HCT116 (cell line): ENCODE data around the gene KLF2. TPM values are rescaled to one million over a fixed set of nuclear protein-coding genes. Genes with fewer than 3 reads are reported as not detected.

Source experiments
- ATAC-seq: fragments of 200-7000 bp; cut with Tn5 transposase; 2 replicates; pipeline ENCODE4 v1.9.1; 2020; ENCODE audit warnings: mild to moderate bottlenecking, moderate library complexity
- BruUV-seq: library from RNA; stranded (reverse); fragments of 400-500 nt; replicated peaks from 2 replicates; lab custom pipeline; 2021; lab: Mats Ljungman, UMichigan
- CTCF ChIA-PET: fragments of 300-600 bp; sonication (Branson Sonifier 250); formaldehyde crosslinking; loops from one replicate; lab custom pipeline; 2021; ENCODE audit warnings: antibody characterized with exemption; lab: Charles Lee
- POLR2A ChIA-PET: fragments of 300-600, 350-600 bp; sonication (Branson Sonifier 250); formaldehyde crosslinking; loops from one replicate; lab custom pipeline; 2021; ENCODE audit warnings: antibody characterized with exemption; lab: Charles Lee
- RAD21 ChIA-PET, 2 experiments: fragments of 300-600 bp; sonication (Branson Sonifier 250); formaldehyde crosslinking; loops; one replicate each; lab custom pipeline; 2023; ENCODE audit warnings: low total read pairs in 2 of 2; ENCODE audit not compliant: uncharacterized antibody in 2 of 2, unreplicated experiment in 2 of 2, low non-redundant PET in 1 of 2; lab: Charles Lee
- DNase-seq: peaks from one replicate; pipeline ENCODE4 v3.0.0-alpha.2; 2010; ENCODE audit warnings: low read depth, low spot score
- H2AFZ ChIP-seq: fragments of 200-600 bp; shearing (Covaris generic), sonication (generic); 2 replicates; pipeline ENCODE4 v1.6.1; 2017; ENCODE audit warnings: low read depth, mixed run types, mixed read lengths, antibody characterized with exemption, low read length; ENCODE audit not compliant: poor library complexity, severe bottlenecking
- H3K27ac ChIP-seq: 2 replicates; pipeline ENCODE4 v1.5.1; 2012; ENCODE audit warnings: low read depth, low read length
- H3K27me3 ChIP-seq: fragments of 200-600 bp; sonication (generic); 2 replicates; pipeline ENCODE4 v1.6.1; 2016; ENCODE audit warnings: mixed run types, low read length, mixed read lengths; ENCODE audit not compliant: insufficient read depth
- H3K36me3 ChIP-seq, 2 experiments: fragments of 200-500 bp in 1 of 2; fragments of 200-600 bp in 1 of 2; sonication (Bioruptor generic) in 1 of 2; sonication (generic) in 1 of 2; 2 replicates each; pipeline versions ENCODE4 v1.5.1 to v1.6.1; 2014 to 2016; ENCODE audit warnings: low read length in 2 of 2, inconsistent platforms in 1 of 2, mixed read lengths in 1 of 2, mixed run types in 1 of 2; ENCODE audit not compliant: insufficient read depth in 2 of 2, control insufficient read depth in 1 of 2
- H3K4me1 ChIP-seq, 2 experiments: fragments of 200-600 bp in 1 of 2; sonication (generic) in 1 of 2; 2 replicates each; pipeline versions ENCODE4 v1.5.1 to v1.6.1; 2012 to 2017; ENCODE audit warnings: low read length in 2 of 2, inconsistent platforms in 1 of 2, mild to moderate bottlenecking in 1 of 2, mixed read lengths in 1 of 2, mixed run types in 1 of 2, moderate library complexity in 1 of 2; ENCODE audit not compliant: insufficient read depth in 2 of 2, control insufficient read depth in 1 of 2
- H3K4me2 ChIP-seq: fragments of 200-600 bp; sonication (generic); 2 replicates; pipeline ENCODE4 v1.6.1; 2017; ENCODE audit warnings: mixed run types, low read length, mixed read lengths
- H3K4me3 ChIP-seq, 2 experiments: fragments of 200-600 bp in 1 of 2; sonication (generic) in 1 of 2; replicated peaks in 1 of 2; 2 replicates each; pipeline ENCODE4 v1.5.1; 2011 to 2016; ENCODE audit warnings: low read length in 2 of 2, control low read depth in 1 of 2, low read depth in 1 of 2, mild to moderate bottlenecking in 1 of 2, mixed read lengths in 1 of 2, mixed run types in 1 of 2
- H3K79me2 ChIP-seq: fragments of 200-600 bp; sonication (generic); 2 replicates; pipeline ENCODE4 v1.6.1; 2017; ENCODE audit warnings: mild to moderate bottlenecking, mixed run types, low read length, moderate library complexity, mixed read lengths; ENCODE audit not compliant: insufficient read depth
- H3K9ac ChIP-seq: fragments of 200-600 bp; sonication (generic); 2 replicates; pipeline ENCODE4 v1.6.1; 2016; ENCODE audit warnings: low read length, mixed read lengths
- H3K9me2 ChIP-seq: fragments of 200-600 bp; sonication (generic), shearing (Covaris generic); 2 replicates; pipeline ENCODE4 v1.6.1; 2017; ENCODE audit warnings: mixed run types, mild to moderate bottlenecking, moderate library complexity; ENCODE audit not compliant: insufficient read depth
- H3K9me3 ChIP-seq, 2 experiments: fragments of 200-500 bp in 1 of 2; fragments of 200-600 bp in 1 of 2; sonication (Bioruptor generic) in 1 of 2; sonication (generic) in 1 of 2; 2 replicates each; pipeline ENCODE4 v1.6.1; 2014 to 2017; ENCODE audit warnings: low read length in 2 of 2, mixed read lengths in 2 of 2, inconsistent platforms in 1 of 2, low read depth in 1 of 2, mild to moderate bottlenecking in 1 of 2, mixed run types in 1 of 2, moderate library complexity in 1 of 2; ENCODE audit not compliant: control insufficient read depth in 1 of 2, insufficient read depth in 1 of 2
- H4K20me1 ChIP-seq: fragments of 200-600 bp; sonication (generic), shearing (Covaris generic); 2 replicates; pipeline ENCODE4 v1.6.1; 2017; ENCODE audit warnings: mixed run types, mild to moderate bottlenecking, moderate library complexity; ENCODE audit not compliant: insufficient read depth
- EZH2 ChIP-seq: fragments of 200-600 bp; sonication (generic); IDR thresholded peaks from 2 replicates; pipeline ENCODE4 v1.6.1; 2017; ENCODE audit warnings: antibody characterized with exemption, mixed run types
- FOSL1 ChIP-seq: IDR thresholded peaks from 2 replicates; pipeline ENCODE4 v1.6.1; 2012; ENCODE audit warnings: low read depth
- JUND ChIP-seq: IDR thresholded peaks from 2 replicates; pipeline ENCODE4 v1.6.1; 2012
- SP1 ChIP-seq: IDR thresholded peaks from 2 replicates; pipeline ENCODE4 v1.6.1; 2012; ENCODE audit warnings: low read depth
- intact Hi-C: fragments of 100-400 bp; cut with micrococcal nuclease; formaldehyde crosslinking; loops from 2 replicates; pipeline ENCODE4 v1.10.0; 2022
- total RNA-seq: library from RNA; stranded (reverse); gene quantifications from one replicate; pipeline ENCODE4 v1.2.1, GENCODE V29; 2021; ENCODE audit not compliant: unreplicated experiment
- TF ChIP-seq, protein P1 (sequence below): IDR thresholded peaks from 2 replicates; pipeline ENCODE4 v1.6.1; 2012
- TF ChIP-seq, protein P2 (sequence below), 3 experiments: fragments of 200-600 bp in 1 of 3; sonication (generic) in 1 of 3; IDR thresholded peaks in 2 of 3; conservative IDR thresholded peaks in 1 of 3; 2 replicates each; pipeline ENCODE4 v1.5.1; 2012 to 2017; ENCODE audit warnings: low read depth in 2 of 3, low read length in 2 of 3, antibody characterized with exemption in 1 of 3, borderline replicate concordance in 1 of 3, control low read depth in 1 of 3, mild to moderate bottlenecking in 1 of 3, mixed read lengths in 1 of 3, mixed run types in 1 of 3, moderate library complexity in 1 of 3; ENCODE audit not compliant: insufficient read depth in 1 of 3

KLF2 gene
- total RNA-seq, 1 experiment from 2014 or later, result 39.4 TPM

GRCh38 chr19:16338470-16339360 lies 14.1 kb downstream of the KLF2 start:
- peak; percentile 82 for ATAC-seq
- Histone ChIP-seq H3K27me3 (no peaks in the 10 kb centered on the region), H3K9ac (peak overlapping the region; percentile 43), H2AFZ (peak overlapping the region; percentile 48), H3K36me3 (no peaks in the 10 kb centered on the region), H4K20me1 (no peaks in the 10 kb centered on the region), H3K4me3 (peak overlapping the region; percentile 1 to 38; a peak in 2 of 4 replicates), H3K4me2 (peak overlapping the region; percentile 64), H3K9me2 (no peaks in the 10 kb centered on the region), H3K9me3 (no peaks in the 10 kb centered on the region), H3K4me1 (peaks cover 23 to 38% of the 10 kb centered on the region in 2 experiments), H3K27ac (peak overlapping the region; percentile 63), H3K79me2 (no peaks in the 10 kb centered on the region)
- CTCF ChIA-PET, result interaction anchor here (1.0 to 1.4 kb wide), 5 partner anchors 8 to 90 kb away, joined by 3 to 6 read pairs (median 4); partner anchors contain the start of gene KLF2
- TF ChIP-seq, protein P1, sequence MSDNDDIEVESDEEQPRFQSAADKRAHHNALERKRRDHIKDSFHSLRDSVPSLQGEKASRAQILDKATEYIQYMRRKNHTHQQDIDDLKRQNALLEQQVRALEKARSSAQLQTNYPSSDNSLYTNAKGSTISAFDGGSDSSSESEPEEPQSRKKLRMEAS, result peak; percentile 58
- TF ChIP-seq, protein P2, sequence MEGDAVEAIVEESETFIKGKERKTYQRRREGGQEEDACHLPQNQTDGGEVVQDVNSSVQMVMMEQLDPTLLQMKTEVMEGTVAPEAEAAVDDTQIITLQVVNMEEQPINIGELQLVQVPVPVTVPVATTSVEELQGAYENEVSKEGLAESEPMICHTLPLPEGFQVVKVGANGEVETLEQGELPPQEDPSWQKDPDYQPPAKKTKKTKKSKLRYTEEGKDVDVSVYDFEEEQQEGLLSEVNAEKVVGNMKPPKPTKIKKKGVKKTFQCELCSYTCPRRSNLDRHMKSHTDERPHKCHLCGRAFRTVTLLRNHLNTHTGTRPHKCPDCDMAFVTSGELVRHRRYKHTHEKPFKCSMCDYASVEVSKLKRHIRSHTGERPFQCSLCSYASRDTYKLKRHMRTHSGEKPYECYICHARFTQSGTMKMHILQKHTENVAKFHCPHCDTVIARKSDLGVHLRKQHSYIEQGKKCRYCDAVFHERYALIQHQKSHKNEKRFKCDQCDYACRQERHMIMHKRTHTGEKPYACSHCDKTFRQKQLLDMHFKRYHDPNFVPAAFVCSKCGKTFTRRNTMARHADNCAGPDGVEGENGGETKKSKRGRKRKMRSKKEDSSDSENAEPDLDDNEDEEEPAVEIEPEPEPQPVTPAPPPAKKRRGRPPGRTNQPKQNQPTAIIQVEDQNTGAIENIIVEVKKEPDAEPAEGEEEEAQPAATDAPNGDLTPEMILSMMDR (IDR thresholded peaks at IDR 0.05 in 2 of 3, conservative IDR thresholded peaks at IDR 0.05 in 1 of 3; ENCODE audit: borderline replicate concordance in 1 of 3, insufficient read depth in 1 of 3, low read depth in 2 of 3, low read length in 2 of 3), result peak in 2 of 3 experiments; percentile 24 to 36; a peak in 3 of 6 replicates
- peak; percentile 33; the same call in 1 of the 2 replicates for TF ChIP-seq JUND
- TF ChIP-seq EZH2, result no peak
- peak; percentile 55; the same call in 1 of the 2 replicates for TF ChIP-seq FOSL1
- TF ChIP-seq SP1, result peak; percentile 68; the same call in 1 of the 2 replicates
- RAD21 ChIA-PET, result interaction anchor here in 1 of 2 experiments (0.9 kb wide), 1 partner anchor 44 kb away, joined by 3 read pairs; no protein-coding TSS in a partner anchor
- no TSS peak for BruUV-seq
- POLR2A ChIA-PET, result interaction anchor here (0.5 to 2.4 kb wide), 5 partner anchors 9 to 1275 kb away, joined by 3 to 32 read pairs (median 4); partner anchors contain the start of gene KLF2
- peak; percentile 56 for DNase-seq
- intact Hi-C loops, result no loop called here
